ENCODE results near the gene DGKI.

DGKI gene

GRCh38 chr7:137682596-137682995 lies 164.2 kb downstream of the DGKI start (continued):
- no peak for TF ChIP-seq ZNF221 (tag by site-specific recombination; IDR thresholded peaks at IDR 0.05; ENCODE audit: borderline replicate concordance)
- TF ChIP-seq ZNF704 (tag by site-specific recombination; IDR thresholded peaks at IDR 0.05) = no peak
- TF ChIP-seq ZNF600 (tag by site-specific recombination; IDR thresholded peaks at IDR 0.05) = no peak
- TF ChIP-seq ZNF362 (tag by site-specific recombination; IDR thresholded peaks at IDR 0.05) = no peak
- no peak for TF ChIP-seq FEZF1 (tag by site-specific recombination; IDR thresholded peaks at IDR 0.05)
- TF ChIP-seq ZBTB8A (tag by site-specific recombination; IDR thresholded peaks at IDR 0.05) = no peak
- TF ChIP-seq SALL2 (tag by site-specific recombination; IDR thresholded peaks at IDR 0.05; ENCODE audit: borderline replicate concordance) = no peak
- no peak for TF ChIP-seq ZNF48 (tag by site-specific recombination; IDR thresholded peaks at IDR 0.05)
- TF ChIP-seq ZSCAN23 (tag by site-specific recombination; IDR thresholded peaks at IDR 0.05) = no peak
- no peak for TF ChIP-seq BCL6B (tag by site-specific recombination; IDR thresholded peaks at IDR 0.05)
- no peak for TF ChIP-seq ZNF23 (tag by site-specific recombination; IDR thresholded peaks at IDR 0.05; ENCODE audit: borderline replicate concordance)

GRCh38 chr7:137681657-137682562 lies 164.9 kb downstream of the DGKI start:
- H3K4me1 ChIP-seq (ENCODE audit: control insufficient read depth, insufficient read depth, low read length) = no peaks in the 10 kb centered on the region
- no peaks in the 10 kb centered on the region for H3K36me3 ChIP-seq (ENCODE audit: control insufficient read depth in 2 of 2, insufficient read depth in 1 of 2, low read length in 2 of 2)
- ChIA-PET POLR2A (no interaction called here), CTCF (no interaction called here)
- H3K9me3 ChIP-seq (ENCODE audit: control insufficient read depth, insufficient read depth, low read depth, low read length) = no peaks in the 10 kb centered on the region
- no peak overlapping the region for H3K27ac ChIP-seq (ENCODE audit: extremely low read depth, low read depth, low read length)
- TF ChIP-seq ZIC2 (tag by site-specific recombination; IDR thresholded peaks at IDR 0.05) (no peak), ZNF626 (tag by site-specific recombination; IDR thresholded peaks at IDR 0.05) (no peak)
- H3K4me3 ChIP-seq (ENCODE audit: low read depth, low read length) = no peak overlapping the region

- CTCF ChIA-PET = interaction anchor here (0.6 to 2.2 kb wide), 2 partner anchors 18 to 242 kb away, joined by 4 to 9 read pairs; no protein-coding TSS in a partner anchor
- POLR2A ChIA-PET = no interaction called here
- H3K36me3 ChIP-seq (ENCODE audit: control insufficient read depth in 2 of 2, insufficient read depth in 1 of 2, low read length in 2 of 2) = no peaks in the 10 kb centered on the region
- TF ChIP-seq ZBTB21 (tag by site-specific recombination; IDR thresholded peaks at IDR 0.05) (no peak), ZNF518A (tag by site-specific recombination; conservative IDR thresholded peaks at IDR 0.05; ENCODE audit: low read depth) (no peak), ZSCAN16 (tag by site-specific recombination; IDR thresholded peaks at IDR 0.05) (no peak), HIC1 (tag by site-specific recombination; IDR thresholded peaks at IDR 0.05) (no peak), ZNF76 (tag by site-specific recombination; IDR thresholded peaks at IDR 0.05; ENCODE audit: borderline replicate concordance, low read depth) (no peak)
Measured at GRCh38 chr7:137674551-137675409, 172.0 kb downstream of the DGKI start.

More at GRCh38 chr7:137674551-137675409, 172.0 kb downstream of the DGKI start:
- Histone ChIP-seq H3K27ac (ENCODE audit: extremely low read depth, low read depth, low read length) (no peak overlapping the region), H3K9me3 (ENCODE audit: control insufficient read depth, insufficient read depth, low read depth, low read length) (no peaks in the 10 kb centered on the region), H3K4me3 (ENCODE audit: low read depth, low read length) (no peak overlapping the region), H3K4me1 (ENCODE audit: control insufficient read depth, insufficient read depth, low read length) (no peaks in the 10 kb centered on the region)
